NCI-H524 (cell line): ENCODE measurements around the gene PXN.
"Not testable (repeated sequence)": the region's sequence is repeated elsewhere in the genome, so short reads cannot be mapped to it uniquely, and the experiment has no call there.

Source experiments
- DNase-seq, 2 experiments: peaks; one replicate each; lab custom pipeline; 2025; lab: John Stamatoyannopoulos, UW

The PXN gene

DNA sequence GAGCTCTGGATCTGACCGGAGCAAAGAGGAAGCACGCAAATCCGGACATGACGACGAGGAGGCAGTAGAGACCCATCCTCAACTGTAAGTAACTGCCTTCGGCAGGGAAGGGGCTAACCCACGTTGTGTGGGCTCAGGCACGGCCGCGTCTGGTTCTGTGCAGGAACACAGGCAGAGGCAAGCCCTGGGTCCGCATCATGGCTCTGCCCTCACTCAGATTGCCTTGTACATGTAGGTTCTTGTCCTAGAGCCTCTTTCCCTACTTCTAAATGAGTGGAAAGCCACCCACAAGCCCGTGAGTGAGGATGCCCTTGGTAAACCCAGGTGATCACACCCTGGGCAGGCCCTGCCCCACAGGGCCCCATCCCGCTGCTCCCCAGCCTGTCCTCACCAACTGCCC lies 55.7 kb downstream of the PXN start:
- DNase-seq, result no peak

DNA sequence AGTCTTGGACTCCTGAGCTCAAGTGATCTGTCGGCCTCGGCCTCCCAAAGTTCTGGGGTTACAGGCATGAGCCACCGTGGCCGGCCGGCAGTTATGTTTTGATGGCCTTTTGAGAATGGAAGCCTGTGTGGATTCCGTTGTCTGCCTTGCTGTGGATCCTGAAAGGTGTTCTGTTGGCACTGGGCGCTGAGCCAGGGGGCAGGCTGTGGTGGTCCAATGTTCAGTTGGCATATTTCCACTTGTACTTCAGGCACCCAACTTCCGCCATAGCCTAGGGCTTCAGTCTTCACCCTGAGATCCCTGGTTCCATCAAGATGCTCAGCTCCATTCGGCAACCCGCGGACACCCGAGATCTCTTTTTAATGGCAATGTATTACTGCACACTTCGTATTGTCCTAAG lies 58.3 kb downstream of the PXN start:
- no peak for DNase-seq

GRCh38 chr12:120206781-120207180 lies 58.7 kb downstream of the PXN start:
- not testable (repeated sequence) for DNase-seq

- no peak for DNase-seq
These were observed 59.3 kb downstream of the PXN start for GRCh38 chr12:120206228-120206627.

- DNase-seq, result no peak
These were observed 61.4 kb downstream of the PXN start for GRCh38 chr12:120204171-120204570.

GRCh38 chr12:120200364-120200800 lies 65.1 kb downstream of the PXN start:
- DNase-seq, result no peak

DNA sequence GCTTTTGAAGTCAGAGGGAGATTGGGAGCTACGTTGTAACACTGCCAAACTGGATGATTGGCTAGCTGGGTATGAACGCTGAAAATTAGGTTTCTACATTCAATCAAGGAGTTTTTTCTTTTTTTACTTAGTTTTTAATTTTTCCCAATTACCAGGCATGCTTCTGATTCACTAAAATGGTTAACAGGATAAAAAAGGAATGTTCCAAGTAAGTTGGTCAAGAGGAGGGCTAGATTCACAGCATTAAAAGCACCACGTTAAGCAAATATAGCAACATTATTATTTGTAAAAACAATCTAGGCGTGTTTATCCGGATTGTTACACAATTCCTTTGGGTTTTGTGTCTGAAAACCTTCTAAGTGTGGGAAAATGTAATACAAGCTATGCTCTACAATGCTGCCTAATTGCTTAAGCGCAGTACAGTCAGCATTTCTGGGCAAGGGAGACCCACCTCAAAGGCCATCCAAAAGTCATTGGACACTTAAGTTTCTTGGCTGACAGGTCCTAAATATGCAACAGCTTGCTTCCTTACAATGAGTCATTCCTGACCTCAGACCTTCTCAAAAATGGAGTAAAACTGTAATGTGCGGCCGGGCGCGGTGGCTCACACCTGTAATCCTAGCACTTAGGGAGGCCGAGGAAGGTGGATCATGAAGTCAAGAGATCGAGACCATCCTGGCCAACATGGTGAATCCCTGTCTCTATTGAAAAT lies 65.8 kb downstream of the PXN start:
- DNase-seq, result no peak

DNA sequence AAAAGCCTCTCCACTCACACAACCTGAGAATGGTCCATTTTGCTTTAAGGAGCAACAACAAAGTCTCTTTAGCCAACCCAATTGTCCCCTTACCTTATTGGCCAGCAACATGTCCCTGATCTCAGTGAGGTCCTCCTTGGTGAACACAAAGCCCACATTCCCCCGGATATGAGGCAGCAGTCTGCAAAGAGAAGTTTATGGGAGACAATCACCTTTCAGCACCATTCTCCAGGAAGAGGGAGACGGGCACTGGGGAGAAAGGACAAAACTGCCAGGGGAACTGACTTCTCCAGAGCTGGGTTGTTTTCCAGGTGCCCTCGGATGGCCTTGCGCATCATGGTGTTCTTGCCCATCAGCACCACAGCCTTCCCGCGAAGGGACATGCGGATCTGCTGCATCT lies 66.5 kb downstream of the PXN start:
- DNase-seq, result no peak

DNA sequence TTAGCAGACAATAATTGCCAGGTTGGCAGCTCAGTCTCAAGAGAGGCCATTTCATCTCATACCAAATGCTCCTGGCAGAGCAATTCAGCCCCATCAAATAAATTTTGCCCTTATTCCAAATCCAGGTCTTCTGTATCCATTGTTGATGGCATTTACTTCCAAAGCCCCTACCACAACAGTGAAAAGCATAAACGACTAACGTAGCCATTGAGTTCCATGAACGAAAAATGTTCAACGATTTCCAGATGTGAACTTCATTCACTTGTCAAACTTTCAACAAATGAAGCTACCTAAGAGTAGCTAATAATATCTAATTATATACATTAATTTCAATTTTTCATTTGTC lies 68.0 kb downstream of the PXN start:
- no peak for DNase-seq

DNA sequence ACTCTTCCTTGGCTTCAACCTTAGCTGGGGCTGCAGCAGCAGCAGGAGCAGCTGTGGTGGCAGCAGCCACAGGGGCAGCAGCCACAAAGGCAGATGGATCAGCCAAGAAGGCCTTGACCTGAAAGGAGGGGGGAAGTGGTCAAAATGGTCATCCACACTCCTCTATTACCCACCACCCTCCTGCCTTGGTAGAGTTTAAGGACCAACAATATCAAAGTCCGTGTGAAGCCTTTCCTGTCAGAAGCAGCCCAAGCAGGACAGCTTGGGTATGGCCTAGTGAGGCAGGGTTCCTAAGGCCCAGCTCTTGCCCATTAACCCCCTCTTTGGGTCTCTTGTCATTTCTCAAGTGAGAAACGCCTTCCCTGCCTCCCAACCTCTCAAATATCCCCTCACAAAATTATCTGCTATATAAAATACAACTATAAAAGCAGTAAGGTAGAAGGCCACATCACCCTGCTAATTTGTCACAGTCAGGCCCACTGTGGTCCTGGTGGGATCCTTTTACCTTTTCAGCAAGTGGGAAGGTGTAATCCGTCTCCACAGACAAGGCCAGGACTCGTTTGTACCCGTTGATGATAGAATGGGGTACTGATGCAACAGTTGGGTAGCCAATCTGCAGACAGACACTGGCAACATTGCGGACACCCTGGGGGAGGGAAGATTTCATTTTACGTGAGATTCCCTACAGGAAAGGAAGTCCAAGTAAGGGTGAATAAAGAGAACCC lies 68.6 kb downstream of the PXN start:
- not testable (repeated sequence) for DNase-seq

GRCh38 chr12:120196363-120196762 lies 69.2 kb downstream of the PXN start:
- no peak for DNase-seq

GRCh38 chr12:120194534-120195395 lies 70.8 kb downstream of the PXN start, which contains the start of gene GCN1:
GCN1 (minus strand) TSS chr12:120194715; CDS start chr12:120194697, 18 bp downstream.
- peak; percentile 24 to 55 for DNase-seq

GRCh38 chr12:120194226-120194533 lies 71.3 kb downstream of the PXN start:
- no peak for DNase-seq

GRCh38 chr12:120193286-120193685 lies 72.2 kb downstream of the PXN start:
- not testable (repeated sequence) for DNase-seq

- no peak for DNase-seq
These were observed 74.5 kb downstream of the PXN start for GRCh38 chr12:120190985-120191480.

GRCh38 chr12:120190386-120190785 lies 75.1 kb downstream of the PXN start:
- no peak for DNase-seq

GRCh38 chr12:120186654-120187053 lies 78.9 kb downstream of the PXN start:
- DNase-seq, result no peak

- DNase-seq, result no peak
These were observed 82.3 kb downstream of the PXN start for GRCh38 chr12:120183211-120183631.

DNA sequence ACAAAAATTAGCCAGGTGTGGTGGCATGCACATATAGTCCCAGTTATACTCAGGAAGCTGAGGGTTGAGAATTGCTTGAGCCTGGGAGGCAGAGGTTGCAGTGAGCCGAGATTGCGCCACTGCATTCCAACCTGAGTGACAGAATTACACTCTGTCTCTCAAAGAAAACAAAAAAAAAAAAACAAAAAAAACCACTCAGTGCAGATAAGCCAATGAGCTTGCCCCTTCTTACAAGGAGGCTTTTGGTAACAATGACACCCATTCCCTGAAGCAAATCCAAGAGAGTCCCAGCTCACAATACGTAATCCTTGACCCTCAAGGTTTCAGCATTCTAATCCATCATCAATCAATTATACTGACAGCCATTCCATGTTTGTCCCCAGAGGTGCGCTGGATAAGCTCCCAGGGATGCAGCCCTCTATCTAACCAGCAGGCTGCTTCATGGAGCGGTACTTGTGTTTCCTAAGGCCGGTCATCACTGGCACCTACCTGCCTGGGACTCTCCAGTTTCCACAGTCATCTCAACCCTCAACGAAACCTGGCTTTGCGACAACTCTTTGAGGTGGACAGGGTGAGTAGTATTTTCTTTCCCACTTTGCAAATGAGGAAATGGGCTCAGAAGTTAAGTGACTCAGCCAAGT lies 83.4 kb downstream of the PXN start:
- peak in 1 of 2 experiments; percentile 22 for DNase-seq

- DNase-seq, result no peak
These were observed 84.6 kb downstream of the PXN start for GRCh38 chr12:120180975-120181374.

DNA sequence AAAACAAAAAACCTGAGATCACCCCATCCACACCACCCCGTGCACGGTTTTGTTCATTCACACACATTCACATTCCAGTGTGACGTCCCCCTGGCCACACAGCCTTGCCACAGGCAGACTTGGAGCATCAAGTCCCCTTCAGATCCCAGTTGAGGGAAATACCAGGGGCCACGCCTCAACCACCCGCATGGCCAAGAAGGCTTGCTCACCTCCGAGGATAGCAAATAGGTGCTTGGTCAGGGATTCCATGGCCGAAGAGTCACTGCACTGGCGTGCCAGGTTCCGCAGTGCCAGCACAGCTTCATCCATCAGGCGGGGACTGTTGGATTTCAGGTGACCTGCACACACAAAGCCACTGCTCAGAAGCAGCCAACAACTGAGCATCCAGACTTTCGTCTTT lies 90.0 kb downstream of the PXN start:
- no peak for DNase-seq

DNA sequence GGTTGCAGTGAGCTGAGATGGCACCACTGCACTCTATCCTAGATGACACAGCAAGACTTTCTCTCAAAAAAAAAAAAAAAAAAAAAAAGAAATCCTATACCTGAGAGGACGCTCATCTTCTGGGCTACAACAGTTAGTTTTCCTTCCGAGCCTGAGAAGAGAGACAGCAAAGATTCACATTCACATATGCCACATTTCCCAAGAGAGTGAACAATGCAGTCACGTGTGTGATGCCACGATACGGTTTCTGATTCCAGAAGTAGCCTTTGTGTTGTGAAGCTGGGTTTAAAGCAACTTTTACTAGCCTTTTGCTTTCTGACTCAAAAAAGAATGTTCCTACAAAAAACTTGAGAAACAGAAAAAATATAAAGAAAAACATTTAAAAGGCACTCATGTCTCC lies 90.5 kb downstream of the PXN start:
- DNase-seq, result no peak
